Ureter (tissue), 1 donor: Measurements from ENCODE around the gene TUBB. TPM values are rescaled to one million over a fixed set of nuclear protein-coding genes. Genes with fewer than 3 reads are reported as not detected.
"Not testable (repeated sequence)": the region's sequence is repeated elsewhere in the genome, so short reads cannot be mapped to it uniquely, and the experiment has no call there.

Source experiments
- DNase-seq: peaks from one replicate; pipeline ENCODE4 v3.0.0-alpha.2; 2020; ENCODE audit warnings: low spot score
- total RNA-seq: library from RNA; stranded (reverse); gene quantifications from one replicate; pipeline ENCODE4 v1.2.4, GENCODE V29; 2023
- donor health status: DM: yes; HTN: yes; CAD: no.

Gene TUBB
- total RNA-seq, 1 donor from 2014 or later, result 357 TPM

DNA sequence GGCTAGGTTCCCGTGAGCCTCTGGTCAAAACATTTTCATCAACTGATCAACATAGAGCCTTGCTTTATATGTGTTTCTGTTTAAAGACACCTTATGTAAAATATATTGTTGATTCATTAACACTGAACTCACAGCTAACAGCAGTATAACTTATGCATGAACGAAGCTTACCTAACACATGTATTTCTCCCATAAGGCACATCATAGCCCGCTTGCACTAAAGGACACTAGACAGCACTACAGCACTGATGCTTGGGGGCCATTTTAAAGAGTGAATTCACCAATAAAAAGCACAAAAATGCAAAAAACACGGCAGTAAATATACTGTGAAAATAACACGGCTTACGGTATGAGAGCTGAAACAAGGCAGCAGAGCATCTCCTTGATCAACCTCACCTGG lies 18.4 kb downstream of the TUBB start:
- no peak for DNase-seq

DNA sequence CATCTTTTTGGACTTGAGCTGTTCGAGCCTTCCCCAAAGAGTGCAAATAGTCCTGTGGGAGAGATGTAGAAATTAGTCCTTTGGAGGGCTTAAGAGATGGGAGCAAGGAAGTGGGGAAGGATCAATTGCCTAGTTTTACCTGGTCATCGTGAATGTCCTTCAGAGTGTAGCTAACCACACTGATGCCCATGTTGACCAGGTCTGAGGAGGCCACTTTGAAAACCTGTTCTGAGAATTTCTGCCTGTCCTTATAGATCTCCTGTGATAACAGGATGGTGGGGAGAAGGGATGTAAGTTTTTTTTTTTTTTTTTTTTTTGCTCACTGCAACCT lies 20.4 kb downstream of the TUBB start:
- DNase-seq, result no peak

DNA sequence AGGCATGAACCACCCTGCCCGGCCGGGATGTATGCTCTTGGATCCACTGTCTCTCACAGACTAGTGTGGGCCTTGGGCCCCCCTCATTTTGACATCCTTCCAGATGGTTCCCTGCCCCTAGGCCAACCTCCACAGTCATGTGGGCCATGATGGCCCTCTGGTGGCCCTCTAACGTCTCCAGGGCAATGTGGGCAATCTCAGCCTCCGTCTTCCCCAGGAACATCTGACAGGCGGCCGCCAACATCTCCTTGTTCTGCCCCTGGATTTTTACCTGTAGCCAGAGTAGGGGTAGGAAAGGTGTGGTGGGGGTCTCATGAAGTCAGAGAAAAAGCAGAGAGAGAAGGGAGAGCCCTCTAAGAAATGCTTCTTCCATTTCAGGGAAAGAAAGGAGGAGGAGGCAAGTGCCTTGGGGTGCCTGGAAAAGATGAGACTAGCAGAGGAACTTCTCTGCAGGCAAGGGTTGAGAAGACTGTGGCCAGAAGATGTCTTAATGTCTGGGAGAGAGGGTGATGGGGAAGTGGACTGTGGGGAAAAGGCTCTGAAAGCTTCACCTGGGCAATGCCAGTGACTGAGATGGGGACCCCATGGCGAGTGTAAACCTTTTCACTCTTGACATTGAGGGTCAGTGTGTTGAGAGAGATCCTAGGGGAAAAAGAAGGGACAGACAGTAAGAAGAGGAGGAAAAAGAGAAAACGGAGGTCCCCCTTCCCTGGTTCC lies 21.1 kb downstream of the TUBB start:
- DNase-seq, result no peak

DNA sequence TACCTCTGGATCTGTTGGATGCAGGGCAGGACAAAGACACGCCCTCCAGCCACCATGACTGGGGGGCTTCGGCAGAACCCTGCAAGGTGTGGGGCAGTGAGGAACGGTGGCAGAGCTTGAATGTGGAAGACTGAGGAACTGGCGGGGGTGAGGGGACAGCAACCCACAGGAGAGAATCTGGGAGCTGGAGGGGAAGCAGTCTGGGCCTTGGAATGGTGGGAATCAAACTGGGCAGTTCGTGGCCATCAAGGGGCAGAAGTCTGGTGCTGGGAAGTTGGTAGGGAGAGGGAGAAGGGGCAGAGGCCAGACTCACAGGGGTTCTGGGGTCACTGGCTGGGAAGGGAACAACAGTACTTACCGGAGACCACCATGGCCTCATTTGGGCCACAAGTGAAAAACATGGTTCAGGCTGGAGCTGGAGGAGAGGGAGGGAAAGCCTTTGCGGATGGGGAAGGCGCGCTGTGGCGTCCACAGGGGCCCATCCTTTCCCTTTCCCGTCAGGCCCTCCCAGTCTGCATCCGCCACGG lies 21.7 kb downstream of the TUBB start:
- no peak for DNase-seq

DNA sequence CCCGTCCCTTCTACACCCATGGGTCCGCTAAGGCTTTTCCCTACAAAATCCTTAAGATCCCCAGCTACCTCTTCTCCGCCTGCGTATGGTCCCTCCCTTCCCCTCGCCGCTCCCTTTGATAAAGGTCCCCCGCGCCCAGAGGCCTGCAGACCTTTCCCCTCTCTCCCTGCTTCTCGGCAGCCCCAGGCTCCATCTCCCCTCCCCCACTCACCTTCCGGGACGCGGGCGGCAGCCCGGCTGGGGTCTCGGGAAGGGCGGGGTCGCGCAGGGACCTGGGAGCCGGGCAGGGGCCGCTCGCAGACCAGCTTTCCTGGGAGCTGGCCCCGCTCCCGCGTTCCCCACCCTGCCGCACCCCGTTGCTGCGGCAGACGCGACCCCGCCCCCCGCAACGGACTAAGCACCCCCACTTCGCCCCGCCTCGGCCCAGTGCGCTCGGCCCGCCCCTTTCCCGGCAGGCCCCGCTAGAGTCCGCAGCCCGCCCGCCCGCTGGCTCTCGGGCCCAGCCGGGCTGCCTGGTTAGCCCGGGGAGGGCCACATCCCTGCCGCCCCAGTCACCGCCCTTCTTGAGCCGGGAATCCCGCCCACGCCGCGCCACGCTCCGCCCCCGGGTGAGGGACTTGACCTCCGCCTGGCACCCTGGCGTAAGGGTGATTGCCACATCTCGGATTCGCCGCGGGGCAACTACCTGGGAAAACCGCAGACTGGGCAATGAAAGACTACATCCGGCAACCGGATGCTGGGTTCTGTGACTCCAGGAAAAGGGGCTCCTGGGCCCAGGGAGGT lies 22.4 kb downstream of the TUBB start, which contains the start of gene FLOT1:
Gene FLOT1, minus strand, starts transcription at position 372 of the 783 bp plus-strand sequence. CDS start 498 bp downstream, outside the sequence.
- peak; percentile 99 for DNase-seq

DNA sequence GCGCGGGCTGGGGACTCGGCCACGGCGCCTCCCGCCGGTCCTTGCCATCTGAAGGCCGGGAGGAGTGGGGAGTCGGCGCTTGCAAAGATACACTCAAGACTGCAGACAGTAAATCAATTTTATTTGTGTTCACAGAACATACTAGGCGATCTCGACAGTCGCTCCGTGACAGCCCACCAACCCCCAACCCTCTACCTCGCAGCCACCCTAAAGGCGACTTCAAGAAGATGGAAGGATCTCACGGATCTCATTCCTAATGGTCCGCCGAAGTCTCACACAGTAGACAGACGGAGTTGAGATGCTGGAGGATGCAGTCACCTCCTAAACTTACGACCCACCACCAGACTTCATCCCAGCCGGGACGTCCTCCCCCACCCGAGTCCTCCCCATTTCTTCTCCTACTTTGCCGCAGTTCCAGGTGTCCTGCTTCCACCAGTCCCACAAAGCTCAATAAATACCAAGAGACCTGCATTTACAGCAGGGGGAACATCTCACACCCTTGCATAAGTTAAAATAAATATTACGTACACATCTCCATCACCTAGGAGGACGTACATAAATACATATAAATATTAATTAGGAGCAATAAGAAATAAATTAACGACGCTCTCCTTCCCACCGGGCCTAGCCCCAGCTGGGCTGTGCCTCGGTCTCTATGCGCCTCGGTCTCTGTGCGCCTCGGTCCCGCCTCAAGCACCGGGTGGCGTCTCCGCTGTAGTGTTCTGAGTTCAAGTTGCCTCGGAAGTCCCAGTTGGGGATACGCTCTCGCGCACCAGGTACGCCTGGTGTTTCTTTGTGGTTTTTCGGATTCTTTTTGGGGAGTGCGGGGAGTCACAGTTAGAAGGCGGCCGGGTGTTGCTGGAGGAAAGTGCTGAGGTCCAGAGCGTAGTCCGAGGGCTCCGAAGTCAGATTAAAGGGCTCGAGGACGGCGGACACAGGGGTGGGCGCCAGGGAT lies 23.2 kb downstream of the TUBB start:
- no peak for DNase-seq

DNA sequence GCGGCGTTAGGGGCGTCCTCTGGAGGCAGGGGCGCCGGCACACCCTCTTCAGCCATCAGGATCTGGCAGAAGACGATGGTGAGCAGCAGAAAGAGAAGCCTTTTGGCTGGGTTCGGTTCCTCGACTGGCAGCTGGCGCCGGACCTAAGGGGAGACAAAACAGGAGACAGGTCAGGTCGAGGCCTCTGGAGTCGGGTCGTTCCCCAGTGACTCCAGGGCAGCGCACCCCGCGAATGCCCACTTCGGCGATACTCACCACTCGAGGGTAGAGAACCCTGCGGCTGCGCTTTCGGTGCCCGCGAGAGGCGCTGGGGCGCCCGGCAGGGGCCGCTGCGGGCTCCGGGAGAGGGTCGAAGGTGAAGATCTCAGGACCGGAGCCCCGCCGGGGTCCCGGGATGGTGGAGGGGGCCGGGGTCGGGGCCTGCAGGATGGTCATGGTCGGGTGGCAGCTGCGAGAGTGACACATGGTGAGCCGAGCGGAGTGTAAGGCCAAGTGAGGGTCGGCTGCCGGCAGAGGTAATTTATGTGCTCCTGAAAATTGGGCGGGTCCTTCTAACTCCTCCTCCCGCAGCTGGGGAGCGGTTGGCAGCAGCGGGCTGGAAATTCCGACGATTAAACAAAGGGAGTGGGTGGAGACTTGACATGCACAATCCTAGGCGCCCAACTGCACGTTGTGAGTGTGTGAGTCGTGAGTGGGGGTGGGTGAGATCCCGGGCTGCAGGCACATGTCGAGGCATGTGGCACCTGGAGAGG lies 24.1 kb downstream of the TUBB start, which contains the start of gene IER3:
Gene IER3, minus strand, starts transcription at position 494 of the 752 bp plus-strand sequence. Its CDS starts 29 bp downstream, at position 465.
- DNase-seq, result peak; percentile 92

DNA sequence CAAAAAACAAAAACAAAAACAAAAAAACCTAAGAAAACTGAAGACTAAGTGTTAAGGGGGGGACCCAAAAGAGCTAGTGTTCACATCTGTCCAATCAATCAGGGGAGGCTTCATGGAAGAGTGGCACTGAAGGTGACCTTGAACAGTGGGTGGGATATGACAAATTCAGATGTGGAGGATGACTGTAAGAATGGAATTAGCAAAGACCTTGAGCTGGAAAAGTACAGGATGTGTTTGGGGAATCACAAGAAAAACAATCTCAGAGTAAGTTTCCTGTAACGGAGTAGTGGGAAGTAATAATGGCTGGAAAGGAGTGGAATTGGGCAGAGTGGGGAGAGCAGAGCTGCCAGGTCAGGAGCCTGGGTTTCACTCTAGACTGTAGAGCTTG lies 27.1 kb downstream of the TUBB start:
- no peak for DNase-seq

DNA sequence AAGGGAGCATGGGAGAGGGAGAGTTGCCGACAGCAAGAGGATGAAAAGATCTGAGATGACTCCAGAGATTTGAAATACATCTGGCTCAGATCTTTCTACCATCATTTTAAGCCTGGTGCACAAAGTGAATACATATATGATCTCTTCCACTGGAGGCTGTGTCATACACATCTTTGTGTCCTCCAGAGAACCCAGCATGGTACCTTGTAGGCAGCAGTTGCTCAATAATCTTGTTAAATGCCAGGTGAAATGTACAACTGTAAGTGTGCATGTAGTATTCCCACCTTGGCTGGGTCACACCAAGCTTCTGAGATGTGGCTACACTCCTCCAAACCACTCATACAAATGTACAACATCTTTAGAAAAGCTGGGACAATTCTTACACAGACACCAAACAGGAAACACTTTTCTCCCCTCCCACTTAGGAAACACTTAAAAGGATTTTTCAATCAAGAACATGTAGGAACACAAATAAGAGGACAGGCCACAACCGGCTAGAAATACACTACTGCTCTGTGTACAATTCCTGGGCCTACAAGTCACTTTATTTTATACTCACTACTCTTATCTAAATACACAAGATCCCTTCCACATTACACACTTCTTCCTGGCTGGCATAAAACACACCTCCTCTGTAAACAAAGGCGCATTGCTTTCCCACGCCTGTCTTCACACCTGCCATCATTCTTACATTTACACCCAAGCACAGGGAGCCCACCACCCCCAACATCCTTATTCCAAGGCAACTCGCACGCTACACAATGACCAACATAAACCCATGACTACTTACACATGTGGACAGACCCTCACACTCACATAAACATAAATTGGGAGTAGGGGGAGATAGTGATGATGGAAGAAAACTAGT lies 28.0 kb downstream of the TUBB start:
- DNase-seq, result no peak

DNA sequence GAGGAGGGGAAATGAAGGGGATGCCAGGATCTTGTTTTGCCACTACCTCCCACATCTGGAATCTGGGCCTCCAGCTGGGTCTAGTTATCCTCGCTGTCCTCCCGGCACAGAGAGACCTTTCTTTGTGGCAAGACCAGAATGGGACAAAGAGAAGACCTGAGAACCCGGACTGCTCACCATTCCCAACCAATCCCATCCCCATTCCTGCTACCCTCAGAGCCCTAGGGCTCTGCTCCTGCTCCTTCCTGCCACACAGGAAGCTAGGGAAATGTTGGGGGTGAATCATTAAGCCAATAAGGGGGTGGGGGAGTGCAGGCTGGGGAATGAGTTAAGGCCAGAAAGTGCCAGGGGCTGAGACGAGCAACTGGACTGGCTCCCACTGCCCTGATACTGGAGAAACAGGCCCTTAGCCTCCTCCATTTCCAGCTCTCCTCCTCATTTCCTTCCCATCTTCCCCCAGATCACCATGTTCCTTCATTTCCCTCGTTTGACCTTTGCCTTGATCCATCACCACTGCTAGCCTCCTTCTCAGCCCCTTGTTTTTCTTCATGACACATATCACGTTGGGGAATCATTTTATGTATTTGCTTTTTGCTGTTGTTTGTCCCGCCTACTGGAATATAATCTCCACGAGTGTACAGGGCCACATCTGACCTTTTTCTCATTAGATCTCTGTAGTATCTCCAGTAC lies 28.8 kb downstream of the TUBB start:
- no peak for DNase-seq

DNA sequence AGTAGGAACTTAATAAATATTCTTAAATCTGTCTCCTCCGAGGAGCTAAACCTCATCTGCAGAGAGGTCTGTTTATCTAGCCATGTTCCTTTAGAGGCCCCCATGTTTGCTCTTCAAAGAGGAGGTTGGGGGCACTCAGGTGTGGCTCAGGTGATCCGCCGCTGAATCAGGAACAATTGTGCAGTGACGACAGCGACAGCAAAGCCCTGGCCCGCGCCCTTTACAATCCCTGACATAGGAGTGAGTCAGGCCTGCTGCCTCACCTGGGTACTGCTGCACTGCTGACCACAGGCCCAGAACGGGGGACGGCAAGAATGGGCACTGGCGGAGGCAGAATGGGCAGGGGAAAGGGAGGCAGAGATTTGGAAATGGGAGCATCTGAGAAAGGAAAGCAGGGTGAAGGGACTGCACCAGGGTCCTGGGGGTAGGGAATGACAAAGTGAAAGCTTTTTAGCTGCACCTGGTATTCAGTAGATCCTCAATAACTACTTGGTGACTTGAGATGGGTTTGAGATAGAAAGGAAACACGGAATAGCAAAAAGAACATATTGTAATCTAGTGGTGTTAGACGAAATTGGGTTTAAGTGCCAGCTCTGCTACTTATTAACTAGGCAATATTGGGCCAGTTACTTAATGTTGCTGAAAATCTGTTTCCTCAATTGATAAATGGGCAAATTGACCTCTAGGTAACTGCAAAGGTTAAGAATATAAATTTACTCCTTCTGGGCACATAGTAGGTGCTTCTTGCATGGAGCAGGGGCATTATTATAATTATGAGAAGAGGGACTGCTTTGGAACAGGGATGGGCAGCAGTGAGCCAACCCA lies 29.6 kb downstream of the TUBB start:
- peak; percentile 75 for DNase-seq

DNA sequence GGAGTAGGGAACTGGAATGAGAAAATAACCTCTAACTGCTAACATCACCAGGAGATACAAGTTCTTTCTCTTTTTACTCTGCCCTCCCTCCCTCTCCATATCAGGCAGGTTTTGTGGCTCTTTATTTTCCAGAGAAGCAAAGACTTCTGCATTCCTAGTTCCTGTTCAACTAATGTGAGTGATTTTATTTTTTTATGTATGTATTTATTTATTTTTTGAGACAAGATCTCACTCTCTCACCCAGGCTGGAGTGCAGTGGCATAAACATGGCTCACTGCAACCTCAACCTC lies 30.2 kb downstream of the TUBB start:
- DNase-seq, result no peak

DNA sequence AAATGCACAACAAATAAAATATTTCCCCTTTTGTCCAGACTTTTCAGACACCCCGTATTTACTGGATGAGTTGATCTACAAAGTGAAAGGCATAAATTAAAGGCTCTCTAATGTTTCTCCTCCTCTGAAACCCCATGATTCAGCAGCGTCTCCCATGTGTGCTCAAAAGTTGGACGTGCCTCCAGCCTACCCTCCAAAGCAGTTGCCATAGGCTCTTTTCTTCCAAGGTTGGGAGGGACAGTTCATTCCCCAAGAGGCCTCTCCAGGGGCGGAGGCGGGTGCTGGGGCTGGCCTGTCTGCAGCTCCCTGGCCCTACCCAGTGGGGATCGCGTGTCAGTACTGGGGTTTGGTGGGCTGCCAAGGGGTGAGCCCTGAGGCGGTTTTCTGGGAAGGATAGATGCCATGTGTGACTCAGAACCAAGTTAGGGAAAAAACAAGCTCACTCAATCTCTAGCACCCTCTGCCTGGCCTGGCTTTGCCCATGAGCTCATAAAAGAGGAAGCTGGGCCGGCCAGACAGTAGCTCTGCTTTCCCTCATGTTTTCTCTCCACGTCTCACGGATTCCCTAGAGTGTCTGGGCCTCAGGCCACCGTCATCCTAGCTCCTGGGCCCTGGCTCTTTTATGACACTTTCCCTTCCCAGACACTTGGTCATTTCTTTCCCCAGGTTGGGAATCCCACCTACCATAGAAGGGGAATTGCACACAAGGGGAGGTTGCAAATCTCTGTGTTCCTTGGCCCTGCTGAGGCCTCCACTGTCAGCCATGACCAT lies 32.2 kb downstream of the TUBB start:
- DNase-seq, result peak; percentile 97

DNA sequence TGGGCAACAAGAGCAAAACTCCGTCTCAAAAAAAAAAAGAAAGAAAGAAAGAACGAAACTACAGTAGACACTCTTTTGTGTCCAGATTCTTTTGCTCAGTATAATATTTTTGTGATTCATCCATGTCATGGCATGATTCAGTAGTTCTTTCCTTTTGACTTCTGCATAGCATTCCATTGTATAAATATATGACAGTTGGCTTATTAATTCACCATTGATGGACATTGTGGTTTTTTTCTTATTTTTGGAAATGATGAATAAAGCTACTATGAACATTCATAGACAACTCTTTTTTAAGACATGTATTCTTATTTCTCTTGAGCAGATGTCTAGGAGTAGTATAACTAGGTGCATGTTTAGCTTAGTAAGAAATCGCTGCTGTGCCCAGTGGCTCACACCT lies 34.5 kb downstream of the TUBB start:
- no peak for DNase-seq

DNA sequence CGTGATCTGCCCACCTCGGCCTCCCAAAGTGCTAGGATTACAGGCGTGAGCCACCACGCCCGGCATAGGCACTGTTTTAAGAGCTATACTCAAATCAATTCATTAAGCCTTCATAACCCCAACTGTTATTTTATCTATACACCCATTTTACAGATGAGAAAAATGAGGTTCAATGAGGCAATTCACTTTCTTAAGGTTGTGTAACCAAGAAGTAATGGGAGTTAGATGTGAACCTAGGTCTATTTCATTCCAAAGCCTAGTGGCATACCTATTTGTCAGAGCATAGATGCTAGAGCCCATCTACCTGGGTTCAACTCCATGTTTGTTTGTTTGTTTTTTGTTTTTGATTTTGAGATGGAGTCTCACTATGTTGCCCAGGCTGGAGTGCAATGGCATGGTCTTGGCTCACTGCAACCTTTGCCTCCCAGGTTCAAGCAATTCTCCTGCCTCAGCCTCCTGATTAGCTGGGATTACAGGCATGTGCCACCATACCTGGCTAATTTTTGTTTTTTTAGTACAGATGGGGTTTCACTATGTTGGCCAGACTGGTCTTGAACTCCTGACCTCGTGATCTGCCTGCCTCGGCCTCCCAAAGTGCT lies 36.4 kb downstream of the TUBB start:
- not testable (repeated sequence) for DNase-seq

DNA sequence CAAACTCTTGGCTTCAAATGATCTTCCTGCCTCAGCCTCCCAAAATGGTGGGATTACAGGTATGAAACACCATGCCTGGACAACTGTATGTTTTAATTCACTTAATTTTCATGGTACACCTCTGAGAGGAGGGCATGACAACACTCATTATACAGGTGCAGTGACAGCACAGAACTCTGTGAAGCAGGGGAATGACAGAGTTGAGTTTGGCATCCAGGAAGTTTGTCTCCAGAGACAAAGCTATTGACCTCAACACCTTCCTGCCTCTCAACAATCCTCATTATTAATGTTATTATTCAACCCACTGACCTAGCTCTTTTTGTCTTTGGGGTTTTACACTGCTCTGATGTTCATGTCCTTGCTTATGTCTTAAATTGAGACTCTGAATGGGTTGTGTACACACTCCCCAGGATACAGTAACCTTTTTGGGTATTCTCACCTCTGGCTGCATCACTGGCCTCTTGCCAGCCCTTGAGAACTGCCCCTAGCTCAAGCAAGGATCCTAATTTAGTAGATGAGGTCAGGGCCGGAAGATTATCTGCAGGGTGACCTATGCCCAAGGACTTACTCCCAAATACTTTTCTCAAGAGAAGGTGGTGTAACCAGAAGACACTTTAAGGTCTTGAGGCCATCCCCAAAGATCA lies 37.2 kb downstream of the TUBB start:
- DNase-seq, result no peak
